WI38 (cell line): Measurements from ENCODE around the gene DPH3.

Experiments used
- H3K4me3 ChIP-seq: 2 replicates; pipeline ENCODE4 v1.5.1; 2011; ENCODE audit warnings: low read depth, mild to moderate bottlenecking, control low read depth, low read length
- CTCF ChIP-seq: IDR thresholded peaks from 2 replicates; pipeline ENCODE4 v1.5.1; 2012; ENCODE audit warnings: low read depth, mild to moderate bottlenecking, control low read depth, low read length

The DPH3 gene

GRCh38 chr3:16279010-16279801, 14.5 kb upstream of the DPH3 start:
- no peak overlapping the region for H3K4me3 ChIP-seq
- no peak for TF ChIP-seq CTCF

DNA sequence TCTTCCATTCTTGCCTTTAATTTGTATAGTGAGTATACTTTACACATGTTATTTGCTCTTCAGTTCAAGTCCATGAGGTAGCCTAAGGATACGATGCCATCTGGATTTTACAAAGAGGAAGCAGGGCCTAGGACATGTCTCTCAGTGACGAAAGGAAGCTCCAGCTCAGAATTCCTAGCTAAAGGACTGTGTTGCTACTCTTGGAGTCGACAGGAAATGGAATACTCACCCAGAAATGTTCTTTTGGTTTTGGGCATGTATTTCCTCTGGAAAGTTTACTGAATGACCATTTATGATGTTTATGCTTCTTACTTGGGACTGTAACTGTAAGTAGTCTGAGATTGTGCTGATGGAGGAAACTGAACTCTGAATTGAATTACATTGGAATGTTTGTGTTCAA, 12.7 kb upstream of the DPH3 start:
- no peak for TF ChIP-seq CTCF

DNA sequence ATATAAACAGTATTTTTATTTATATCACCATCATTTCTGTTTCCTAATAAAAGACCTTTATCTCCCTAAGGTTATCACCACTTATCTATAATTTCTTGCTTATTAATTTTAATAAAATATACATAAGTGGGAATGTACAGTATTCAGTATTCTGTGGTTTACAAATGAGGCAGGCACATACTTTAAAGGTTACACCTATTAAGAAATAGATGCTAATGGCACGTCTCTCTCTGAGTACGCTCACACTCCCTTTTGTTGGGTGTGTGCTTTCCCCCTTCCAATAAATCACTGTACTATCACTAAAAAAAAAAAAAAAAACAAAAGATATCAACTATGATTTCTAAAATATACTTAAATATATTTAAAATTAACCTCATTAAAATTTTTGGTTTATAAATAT, 9.1 kb upstream of the DPH3 start:
- no peak for TF ChIP-seq CTCF
- H3K4me3 ChIP-seq: no peak overlapping the region

More for the DNA sequence above, 12.7 kb upstream of the DPH3 start:
- H3K4me3 ChIP-seq: no peak overlapping the region

GRCh38 chr3:16272588-16272987, 7.8 kb upstream of the DPH3 start:
- no peak for TF ChIP-seq CTCF
- H3K4me3 ChIP-seq: no peak overlapping the region

DNA sequence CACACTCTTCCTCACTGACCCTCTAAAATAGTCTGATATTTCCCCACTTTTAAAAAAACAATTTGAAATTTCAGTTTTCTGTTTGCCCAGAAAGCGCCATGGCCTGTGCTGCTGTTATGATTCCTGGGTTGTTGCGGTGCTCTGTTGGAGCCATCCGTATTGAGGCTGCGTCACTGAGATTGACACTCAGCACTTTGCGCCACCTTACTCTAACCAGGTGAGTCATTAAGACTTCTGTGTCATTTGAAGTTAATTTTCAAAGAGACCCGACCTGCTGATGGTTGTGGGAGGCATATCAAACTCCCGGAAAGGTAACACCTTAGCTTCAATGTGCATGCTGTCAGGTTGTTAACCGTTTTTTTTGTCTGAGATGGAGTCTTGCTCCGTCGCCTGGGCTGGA, 6.1 kb upstream of the DPH3 start:
- no peak for TF ChIP-seq CTCF
- no peak overlapping the region for H3K4me3 ChIP-seq

GRCh38 chr3:16266714-16267113, 2.0 kb upstream of the DPH3 start:
- TF ChIP-seq CTCF: no peak
- no peak overlapping the region for H3K4me3 ChIP-seq

GRCh38 chr3:16265455-16265786, 678 bp upstream of the DPH3 start:
- TF ChIP-seq CTCF: no peak
- peak overlapping the region; percentile 82 for H3K4me3 ChIP-seq
